MM.1S (cell line): Measurements from ENCODE around the gene EFNA5.
A peak's percentile ranks its signal among the peaks of the same experiment; 100 is the strongest.

Experiments used
- DNase-seq: peaks from one replicate; pipeline ENCODE4 v3.0.0-alpha.2; 2015
- H2AFZ ChIP-seq: fragments of 300-600 bp; sonication (generic); 2 replicates; pipeline ENCODE4 v1.6.0; 2016; ENCODE audit warnings: antibody characterized with exemption, low read length
- H3F3A ChIP-seq: fragments of 300-600 bp; sonication (generic); 2 replicates; pipeline ENCODE4 v1.6.1; 2016; ENCODE audit warnings: mild to moderate bottlenecking, antibody characterized with exemption, low read length, moderate library complexity, mixed read lengths; ENCODE audit not compliant: insufficient read depth
- H3K27ac ChIP-seq: fragments of 300-600 bp; sonication (generic); 2 replicates; pipeline ENCODE4 v1.5.1; 2016; ENCODE audit warnings: mild to moderate bottlenecking, low read length
- H3K27me3 ChIP-seq: fragments of 300-600 bp; sonication (generic); replicated peaks from 2 replicates; pipeline ENCODE4 v1.6.0; 2016; ENCODE audit warnings: low read length; ENCODE audit not compliant: insufficient read depth
- H3K36me3 ChIP-seq: fragments of 300-600 bp; sonication (generic); replicated peaks from 2 replicates; pipeline ENCODE4 v1.6.1; 2016; ENCODE audit warnings: mild to moderate bottlenecking, low read length, mixed read lengths; ENCODE audit not compliant: insufficient read depth
- H3K4me1 ChIP-seq: fragments of 300-600 bp; sonication (generic); 2 replicates; pipeline ENCODE4 v1.6.1; 2016; ENCODE audit warnings: low read length, mixed read lengths
- H3K4me2 ChIP-seq: fragments of 300-600 bp; sonication (generic); 2 replicates; pipeline ENCODE4 v1.6.0; 2016; ENCODE audit warnings: low read depth, low read length
- H3K4me3 ChIP-seq: fragments of 300-600 bp; sonication (generic); 2 replicates; pipeline ENCODE4 v1.5.1; 2016; ENCODE audit warnings: low read length, mixed read lengths
- H3K79me2 ChIP-seq: fragments of 300-600 bp; sonication (generic); 2 replicates; pipeline ENCODE4 v1.6.1; 2016; ENCODE audit warnings: mixed run types, low read length, mixed read lengths
- H3K9ac ChIP-seq: fragments of 300-600 bp; sonication (generic); 2 replicates; pipeline ENCODE4 v1.6.1; 2016; ENCODE audit warnings: low read length, mixed read lengths
- H3K9me2 ChIP-seq: fragments of 300-600 bp; sonication (generic); replicated peaks from 2 replicates; pipeline ENCODE4 v1.6.1; 2016; ENCODE audit warnings: mild to moderate bottlenecking, low read length, mixed read lengths; ENCODE audit not compliant: insufficient read depth
- H3K9me3 ChIP-seq: fragments of 300-600 bp; sonication (generic); replicated peaks from 2 replicates; pipeline ENCODE4 v1.6.1; 2016; ENCODE audit warnings: mild to moderate bottlenecking, low read length, mixed read lengths; ENCODE audit not compliant: insufficient read depth
- H4K20me1 ChIP-seq: fragments of 300-600 bp; sonication (generic); 2 replicates; pipeline ENCODE4 v1.6.1; 2016; ENCODE audit warnings: mild to moderate bottlenecking, low read length, moderate library complexity, mixed read lengths; ENCODE audit not compliant: insufficient read depth
- CTCF ChIP-seq: fragments of 300-600 bp; sonication (generic); IDR thresholded peaks from 2 replicates; pipeline ENCODE4 v1.5.1; 2016; ENCODE audit warnings: antibody characterized with exemption, low read length, mixed read lengths
- EZH2 ChIP-seq: fragments of 300-600 bp; sonication (generic); optimal IDR thresholded peaks from 2 replicates; pipeline ENCODE3; 2017; ENCODE audit warnings: low read depth, mild to moderate bottlenecking, antibody characterized with exemption, low read length, mixed read lengths
- EZH2phosphoT487 ChIP-seq: fragments of 300-600 bp; sonication (generic); IDR thresholded peaks from 2 replicates; pipeline ENCODE4 v1.6.1; 2018; ENCODE audit warnings: antibody characterized with exemption, low read length

Gene EFNA5

GRCh38 chr5:107663697-107664096 lies 7.0 kb downstream of the EFNA5 start:
- Histone ChIP-seq H3K27ac (no peak overlapping the region), H3K27me3 (no peaks in the 10 kb centered on the region), H3K79me2 (no peaks in the 10 kb centered on the region), H3K36me3 (no peaks in the 10 kb centered on the region), H3K4me3 (no peak overlapping the region), H2AFZ (no peak overlapping the region), H3K9me3 (no peaks in the 10 kb centered on the region), H3K9ac (no peak overlapping the region), H3K4me1 (peaks cover 5% of the 10 kb centered on the region; the same call in 1 of the 2 replicates), H3K4me2 (no peak overlapping the region), H3F3A (peaks cover 6% of the 10 kb centered on the region; the same call in 1 of the 2 replicates), H4K20me1 (no peaks in the 10 kb centered on the region), H3K9me2 (no peaks in the 10 kb centered on the region)
- no peak for DNase-seq
- no peak for TF ChIP-seq EZH2
- TF ChIP-seq CTCF, result no peak
- TF ChIP-seq EZH2phosphoT487, result no peak

- Histone ChIP-seq H3K79me2 (no peaks in the 10 kb centered on the region), H3K4me2 (peak overlapping the region; percentile 36), H3K4me1 (peaks cover 5% of the 10 kb centered on the region; the same call in 1 of the 2 replicates), H3K36me3 (no peaks in the 10 kb centered on the region), H3F3A (peaks cover 6% of the 10 kb centered on the region; the same call in 1 of the 2 replicates), H4K20me1 (no peaks in the 10 kb centered on the region), H2AFZ (no peak overlapping the region), H3K4me3 (no peak overlapping the region), H3K27me3 (no peaks in the 10 kb centered on the region), H3K9ac (no peak overlapping the region), H3K9me3 (no peaks in the 10 kb centered on the region), H3K27ac (peak overlapping the region; percentile 23; the same call in 1 of the 2 replicates), H3K9me2 (no peaks in the 10 kb centered on the region)
- DNase-seq, result no peak
- TF ChIP-seq CTCF (no peak), EZH2phosphoT487 (no peak), EZH2 (no peak)
Observed at GRCh38 chr5:107661650-107662044, 9.1 kb downstream of the EFNA5 start.

- TF ChIP-seq EZH2phosphoT487 (no peak), EZH2 (no peak)
- H3K4me3 ChIP-seq, result no peak overlapping the region
Observed at GRCh38 chr5:107661038-107661649, 9.6 kb downstream of the EFNA5 start.

GRCh38 chr5:107658528-107658927 lies 12.2 kb downstream of the EFNA5 start:
- Histone ChIP-seq H2AFZ (no peak overlapping the region), H3K36me3 (no peaks in the 10 kb centered on the region), H3K4me3 (no peak overlapping the region), H3K27ac (no peak overlapping the region), H4K20me1 (no peaks in the 10 kb centered on the region), H3K79me2 (no peaks in the 10 kb centered on the region), H3K4me2 (no peak overlapping the region), H3K9me3 (no peaks in the 10 kb centered on the region), H3K9ac (no peak overlapping the region), H3K27me3 (no peaks in the 10 kb centered on the region), H3K9me2 (no peaks in the 10 kb centered on the region), H3F3A (peaks cover 6% of the 10 kb centered on the region; the same call in 1 of the 2 replicates), H3K4me1 (peaks cover 5% of the 10 kb centered on the region; the same call in 1 of the 2 replicates)
- TF ChIP-seq EZH2phosphoT487, result no peak
- DNase-seq, result no peak

More at GRCh38 chr5:107661038-107661649, 9.6 kb downstream of the EFNA5 start:
- Histone ChIP-seq H3K4me1 (peaks cover 5% of the 10 kb centered on the region; the same call in 1 of the 2 replicates), H3K9ac (no peak overlapping the region), H3K27ac (peak overlapping the region; percentile 23; the same call in 1 of the 2 replicates), H3K79me2 (no peaks in the 10 kb centered on the region), H4K20me1 (no peaks in the 10 kb centered on the region), H3K9me3 (no peaks in the 10 kb centered on the region), H3K27me3 (no peaks in the 10 kb centered on the region), H3F3A (peaks cover 6% of the 10 kb centered on the region; the same call in 1 of the 2 replicates), H3K9me2 (no peaks in the 10 kb centered on the region), H3K36me3 (no peaks in the 10 kb centered on the region), H2AFZ (no peak overlapping the region), H3K4me2 (peak overlapping the region; percentile 36)
- DNase-seq, result peak; percentile 68
